Nucleus accumbens (tissue), 56 donors: Measurements from ENCODE around the gene FAM234B.

Source experiments
- DNase-seq, 56 donors: peaks; one replicate each; lab custom pipeline; 2025; lab: John Stamatoyannopoulos, UW

FAM234B gene

DNA sequence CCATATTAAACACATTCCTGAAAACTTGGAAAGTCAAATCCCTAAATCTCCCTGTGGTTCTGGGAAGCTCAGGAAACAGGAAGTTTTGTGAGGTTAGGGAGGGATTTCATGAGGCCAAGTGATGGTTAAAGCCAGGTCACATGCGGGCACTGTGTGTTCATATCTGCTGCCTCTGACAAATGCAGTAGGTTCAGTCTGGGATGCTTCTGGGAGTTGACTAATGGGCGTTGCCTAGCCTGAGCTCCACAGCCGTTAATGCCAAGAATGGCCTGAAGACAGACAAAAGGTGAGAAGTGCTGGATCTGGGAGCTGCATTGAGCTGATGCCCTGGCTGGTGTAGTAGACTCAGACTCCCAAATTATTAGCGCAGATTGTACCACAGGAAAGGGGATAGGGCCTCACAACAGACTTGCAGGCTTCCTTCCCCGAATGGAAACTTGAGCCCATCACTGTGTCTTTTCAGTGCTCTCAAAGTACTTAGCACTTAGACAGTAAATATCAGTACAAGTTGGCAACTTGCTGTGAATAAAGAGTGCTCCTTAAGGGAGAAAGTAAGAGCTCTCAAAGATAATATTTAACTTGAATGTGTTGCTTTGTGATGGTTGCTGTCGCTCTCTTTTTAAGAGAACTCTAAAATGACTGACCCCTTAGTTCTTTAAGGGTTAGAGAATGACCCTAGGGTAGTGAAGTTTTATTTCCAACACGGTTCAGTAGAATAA is 41.9 kb downstream of the FAM234B start:
- no peak for DNase-seq

GRCh38 chr12:13087766-13088165 is 43.6 kb downstream of the FAM234B start:
- DNase-seq, result no peak

DNA sequence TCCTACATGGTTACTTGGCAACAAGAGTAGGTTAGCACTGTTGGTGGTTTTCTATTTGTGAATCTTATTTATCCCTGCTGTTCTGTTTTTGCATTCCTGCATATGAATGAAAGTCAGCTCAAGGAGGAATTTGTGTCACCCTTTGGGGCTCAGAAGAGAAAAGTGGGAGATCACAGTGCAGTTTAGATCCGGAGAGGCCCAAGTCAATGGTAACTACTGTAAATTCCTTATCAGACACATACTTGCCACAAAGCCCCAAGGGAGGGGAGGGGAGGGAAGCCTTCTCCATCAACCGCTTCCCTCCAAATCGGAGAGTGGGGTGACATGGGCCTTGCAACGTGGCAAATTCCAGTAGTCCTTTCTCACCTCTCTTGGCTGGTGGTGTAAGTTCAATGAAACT is 44.3 kb downstream of the FAM234B start:
- DNase-seq, result no peak

- DNase-seq, result no peak
Measured at GRCh38 chr12:13090054-13090453, 45.9 kb downstream of the FAM234B start.

GRCh38 chr12:13091832-13092231 is 47.7 kb downstream of the FAM234B start:
- no peak for DNase-seq

GRCh38 chr12:13093191-13093847 is 49.1 kb downstream of the FAM234B start:
- no peak for DNase-seq

DNA sequence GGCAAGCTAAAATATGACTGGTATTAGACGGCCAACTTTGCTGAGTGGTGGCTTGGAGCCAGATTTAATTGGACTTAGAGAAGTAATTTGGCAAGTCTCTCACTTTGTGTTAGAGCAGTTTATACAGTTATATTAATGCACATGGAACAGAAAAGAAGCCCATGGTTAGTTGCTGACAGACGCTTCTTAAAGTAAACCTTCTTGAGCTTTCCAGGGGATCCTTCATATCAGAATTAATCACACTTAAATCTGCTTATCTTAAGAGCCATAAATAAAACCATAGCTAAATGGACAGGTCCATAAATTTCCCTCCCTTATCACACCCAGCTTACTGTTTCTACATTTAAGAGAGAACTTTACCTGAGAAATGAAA is 49.7 kb downstream of the FAM234B start:
- no peak for DNase-seq

DNA sequence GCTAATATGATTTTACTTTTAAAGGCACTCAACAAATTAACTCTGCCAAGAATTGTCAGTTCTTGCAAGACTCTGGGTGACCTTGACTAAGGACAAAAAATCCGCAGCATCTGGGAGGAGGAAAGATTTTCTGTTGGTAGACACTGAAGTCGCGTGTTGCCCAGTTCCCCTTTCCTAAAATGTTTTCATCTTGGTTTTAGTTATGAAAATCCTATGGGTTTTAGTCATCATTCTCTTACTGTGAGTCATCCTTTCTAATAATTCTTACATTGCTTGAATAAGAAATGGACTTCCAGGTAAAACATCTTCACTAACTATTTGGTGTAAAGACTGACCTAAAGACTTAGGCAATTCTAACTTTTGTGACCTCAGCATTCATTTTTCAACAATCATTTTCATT is 50.2 kb downstream of the FAM234B start:
- DNase-seq, result no peak

DNA sequence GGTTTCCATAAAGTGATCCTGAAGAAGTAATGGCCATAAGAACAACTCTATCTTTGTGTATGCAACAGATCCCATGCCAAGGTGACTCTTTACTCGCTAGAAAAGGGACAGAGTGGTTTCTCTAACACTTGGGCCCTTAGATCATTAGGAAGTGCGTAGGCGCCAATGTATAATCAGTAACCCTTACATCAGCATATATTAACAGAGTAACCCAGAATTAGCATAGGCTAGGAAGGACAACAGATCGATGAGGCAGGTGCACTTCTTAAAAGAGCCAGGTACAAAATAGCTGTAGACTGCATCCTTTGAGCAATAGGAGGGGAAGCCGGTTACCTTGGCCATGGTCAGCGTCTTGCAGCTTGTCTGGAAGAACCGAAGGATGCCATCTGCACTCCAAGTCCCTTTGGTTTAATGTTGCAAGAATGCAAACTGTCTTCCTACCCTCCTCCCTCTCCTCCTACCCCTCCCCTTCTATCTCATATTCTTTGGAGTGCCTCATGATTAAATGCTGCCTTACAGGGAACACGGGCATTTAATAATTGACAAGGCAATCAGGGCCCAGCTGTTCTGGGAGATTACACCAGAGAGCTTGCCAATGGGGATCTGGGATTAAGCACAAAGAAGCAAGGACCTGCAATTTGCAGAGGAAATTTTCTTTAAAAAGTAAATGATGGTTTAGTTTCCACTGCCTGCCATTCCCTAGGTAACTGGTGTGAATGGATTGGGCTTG is 51.2 kb downstream of the FAM234B start:
- no peak for DNase-seq

- DNase-seq, result no peak
Measured at GRCh38 chr12:13097491-13098011, 53.4 kb downstream of the FAM234B start.

- peak in 3 of 56 donors; percentile 7 to 23 (median 17) for DNase-seq
Measured at GRCh38 chr12:13099066-13099843, 55.1 kb downstream of the FAM234B start.

GRCh38 chr12:13099844-13100604 is 55.8 kb downstream of the FAM234B start:
- DNase-seq, result no peak

DNA sequence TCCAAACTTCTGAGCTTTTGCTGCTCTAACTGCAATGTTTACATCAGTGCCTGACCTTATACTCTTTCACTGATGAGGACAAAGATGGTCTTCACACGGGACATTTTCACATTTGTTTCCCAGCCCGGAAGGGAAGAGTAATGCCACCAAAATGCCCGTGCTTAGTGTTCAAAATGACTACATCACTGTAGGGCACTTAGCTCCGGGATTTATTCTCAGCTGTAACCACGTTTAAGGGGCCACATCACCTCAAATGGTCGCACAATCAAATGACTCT is 56.4 kb downstream of the FAM234B start:
- peak in 1 of 56 donors; percentile 51 for DNase-seq

DNA sequence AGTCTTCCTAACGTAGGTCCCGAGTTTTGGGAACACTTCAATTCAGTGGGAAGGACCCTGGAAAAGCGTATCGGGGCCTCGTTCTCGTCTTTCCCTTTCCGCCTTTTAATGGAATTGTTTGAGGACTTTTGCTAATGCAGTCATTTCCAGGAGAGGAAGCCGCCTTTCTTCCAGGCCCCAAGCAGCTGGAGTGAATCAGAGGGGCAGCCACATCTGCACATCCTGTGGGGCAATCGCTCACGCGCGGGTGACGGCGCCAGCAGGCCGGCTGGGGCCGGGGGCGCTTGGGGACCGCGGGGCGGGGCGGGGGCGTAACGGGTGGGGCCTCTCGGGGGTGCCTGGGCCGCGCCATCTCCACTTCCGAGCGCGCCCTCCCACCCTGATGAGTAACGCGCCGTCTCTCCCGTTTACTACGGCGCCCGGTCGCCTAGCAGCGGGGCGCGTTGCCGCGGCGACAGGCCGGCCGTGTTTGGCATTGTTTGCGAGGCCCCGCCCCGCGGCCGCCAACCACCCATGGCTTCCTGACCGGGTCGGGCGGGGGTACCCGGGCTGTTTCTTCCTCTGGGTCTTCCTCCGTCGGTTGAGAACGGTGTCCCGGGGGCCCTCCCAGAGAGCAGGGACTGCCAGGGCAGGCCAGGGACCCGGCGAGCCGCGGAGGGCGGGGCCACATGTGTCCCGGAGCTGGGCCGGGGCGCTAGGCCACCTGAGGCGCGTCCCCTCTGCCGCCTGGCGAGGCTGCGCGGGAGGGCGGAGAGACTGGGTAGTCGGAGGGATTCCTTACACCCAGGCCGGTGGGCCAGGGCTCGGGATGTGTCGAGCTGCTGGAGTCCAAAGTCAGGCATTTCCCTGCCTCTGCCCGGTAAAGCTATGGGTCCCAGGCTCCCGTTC is 56.9 kb downstream of the FAM234B start:
- DNase-seq, result peak in 55 of 56 donors; percentile 40 to 94 (median 76)

- DNase-seq, result peak in 8 of 56 donors; percentile 7 to 52 (median 30)
Measured at GRCh38 chr12:13101821-13102375, 57.7 kb downstream of the FAM234B start.

- peak in 47 of 56 donors; percentile 11 to 77 (median 46) for DNase-seq
Measured at GRCh38 chr12:13102461-13103195, 58.4 kb downstream of the FAM234B start.

GRCh38 chr12:13103391-13104033 is 59.3 kb downstream of the FAM234B start, which contains the start of gene GSG1:
TSS of gene GSG1 (minus strand) at chr12:13103667. CDS start at chr12:13103512, 155 bp downstream.
- DNase-seq, result no peak
